Gastrocnemius medialis (tissue), 4 donors: Measurements from ENCODE around the gene NETO2. TPM values are rescaled to one million over a fixed set of nuclear protein-coding genes. Genes with fewer than 3 reads are reported as not detected.
"Not testable (repeated sequence)": the region's sequence is repeated elsewhere in the genome, so short reads cannot be mapped to it uniquely, and the experiment has no call there.

Source experiments
- ATAC-seq, 2 donors: fragments of 150-250 bp; one replicate each; pipeline ENCODE4 v1.9.1; 2016
- DNase-seq, 2 donors: peaks; one replicate each; pipeline ENCODE4 v3.0.0-alpha.2; 2019
- H3K27ac ChIP-seq, 4 donors: fragments of 200-600 bp; sonication (generic); 1 replicate in 1 of 4; 2 replicates in 3 of 4; pipeline ENCODE4 v1.5.1; 2016 to 2018; ENCODE audit warnings: mild to moderate bottlenecking in 2 of 4, moderate library complexity in 1 of 4
- H3K27me3 ChIP-seq, 3 donors: fragments of 200-600 bp; sonication (generic) in 2 of 3; 1 replicate in 1 of 3; 2 replicates in 2 of 3; pipeline versions ENCODE4 v1.5.1 to v1.6.0; 2016 to 2019; ENCODE audit warnings: mild to moderate bottlenecking in 1 of 3, moderate library complexity in 1 of 3
- H3K36me3 ChIP-seq, 2 donors: fragments of 200-600 bp; sonication (generic) in 1 of 2; one replicate each; pipeline ENCODE4 v1.5.1; 2017 to 2018
- H3K4me1 ChIP-seq, 2 donors: fragments of 200-600 bp; sonication (generic) in 1 of 2; one replicate each; pipeline ENCODE4 v1.5.1; 2016 to 2017; ENCODE audit warnings: mild to moderate bottlenecking in 2 of 2
- H3K4me3 ChIP-seq, 4 donors: fragments of 200-600 bp; sonication (generic) in 3 of 4; 1 replicate in 1 of 4; 2 replicates in 3 of 4; pipeline ENCODE4 v1.5.1; 2016 to 2019; ENCODE audit warnings: mild to moderate bottlenecking in 2 of 4
- H3K9me3 ChIP-seq, 3 donors: fragments of 200-600 bp; sonication (generic) in 2 of 3; 1 replicate in 1 of 3; 2 replicates in 2 of 3; pipeline ENCODE4 v1.5.1; 2016 to 2019
- POLR2A ChIP-seq, 2 donors: fragments of 450-650 bp; IDR thresholded peaks; one replicate each; pipeline ENCODE4 v1.6.1; 2017; ENCODE audit warnings: antibody characterized with exemption in 2 of 2, mild to moderate bottlenecking in 2 of 2, moderate library complexity in 2 of 2
- in situ Hi-C, 4 donors: fragments of 200-750 bp; cut with MboI; loops; one replicate each; pipeline versions ENCODE4 v1.15.0 to v1.8.0; 2017; ENCODE audit warnings: low sequenced_read_pairs in 4 of 4
- intact Hi-C: fragments of 100-400 bp; cut with DNase I; formaldehyde crosslinking; loops from one replicate; pipeline ENCODE4 v1.15.1; 2023; ENCODE audit warnings: low total_unique reads
- total RNA-seq, 4 donors: library from RNA; depleted of rRNA; stranded (reverse); fragments of >200 nt; gene quantifications; one replicate each; pipeline versions ENCODE4 v1.1.0 to v1.2.3, GENCODE V29; 2016
- TF ChIP-seq, protein P1 (sequence below), 5 experiments: fragments of 450-650 bp in 3 of 5; fragments of 200-600 bp in 2 of 5; sonication (generic) in 2 of 5; IDR thresholded peaks in 4 of 5; conservative IDR thresholded peaks in 1 of 5; 1 replicate in 4 of 5; 2 replicates in 1 of 5; pipeline ENCODE4 v1.5.1; 2016 to 2019; ENCODE audit warnings: antibody characterized with exemption in 5 of 5, mild to moderate bottlenecking in 3 of 5, moderate library complexity in 3 of 5

Gene NETO2
- total RNA-seq, 4 donors from 2014 or later = 0.31 to 5.9 (median 2.6) TPM

DNA sequence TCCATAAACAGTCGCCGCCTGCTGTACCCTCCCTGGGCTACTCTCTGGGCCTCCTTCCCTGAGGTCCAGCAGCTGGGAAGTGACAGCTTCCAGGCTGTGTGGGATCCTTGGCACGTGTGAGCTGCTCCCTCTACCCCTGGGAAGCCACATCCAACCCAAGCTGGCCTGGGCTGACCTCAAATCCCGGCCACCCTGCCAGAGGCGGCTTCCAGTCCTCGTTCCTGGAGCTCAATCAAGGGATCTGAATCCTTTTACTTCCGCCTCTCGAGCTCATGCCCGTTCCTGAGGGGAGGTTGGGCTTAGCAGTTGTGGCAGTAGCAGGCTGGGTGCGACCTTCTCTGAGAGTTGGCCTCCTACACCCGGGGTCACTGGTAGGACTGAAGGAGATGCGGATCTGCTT is 82.5 kb downstream of the NETO2 start:
- H3K36me3 ChIP-seq = no peaks in the 10 kb centered on the region
- no peak overlapping the region for H3K27ac ChIP-seq
- no peak for DNase-seq
- H3K4me3 ChIP-seq = no peak overlapping the region
- no peak for TF ChIP-seq POLR2A (IDR thresholded peaks at IDR 0.05)
- TF ChIP-seq, protein P1, sequence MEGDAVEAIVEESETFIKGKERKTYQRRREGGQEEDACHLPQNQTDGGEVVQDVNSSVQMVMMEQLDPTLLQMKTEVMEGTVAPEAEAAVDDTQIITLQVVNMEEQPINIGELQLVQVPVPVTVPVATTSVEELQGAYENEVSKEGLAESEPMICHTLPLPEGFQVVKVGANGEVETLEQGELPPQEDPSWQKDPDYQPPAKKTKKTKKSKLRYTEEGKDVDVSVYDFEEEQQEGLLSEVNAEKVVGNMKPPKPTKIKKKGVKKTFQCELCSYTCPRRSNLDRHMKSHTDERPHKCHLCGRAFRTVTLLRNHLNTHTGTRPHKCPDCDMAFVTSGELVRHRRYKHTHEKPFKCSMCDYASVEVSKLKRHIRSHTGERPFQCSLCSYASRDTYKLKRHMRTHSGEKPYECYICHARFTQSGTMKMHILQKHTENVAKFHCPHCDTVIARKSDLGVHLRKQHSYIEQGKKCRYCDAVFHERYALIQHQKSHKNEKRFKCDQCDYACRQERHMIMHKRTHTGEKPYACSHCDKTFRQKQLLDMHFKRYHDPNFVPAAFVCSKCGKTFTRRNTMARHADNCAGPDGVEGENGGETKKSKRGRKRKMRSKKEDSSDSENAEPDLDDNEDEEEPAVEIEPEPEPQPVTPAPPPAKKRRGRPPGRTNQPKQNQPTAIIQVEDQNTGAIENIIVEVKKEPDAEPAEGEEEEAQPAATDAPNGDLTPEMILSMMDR (IDR thresholded peaks at IDR 0.05 in 4 of 5, conservative IDR thresholded peaks at IDR 0.05 in 1 of 5) = no peak
- ATAC-seq = no peak
- in situ Hi-C loops (no loop called here), intact Hi-C loops (no loop called here)
- no peaks in the 10 kb centered on the region for H3K27me3 ChIP-seq
- no peaks in the 10 kb centered on the region for H3K4me1 ChIP-seq
- no peaks in the 10 kb centered on the region for H3K9me3 ChIP-seq

DNA sequence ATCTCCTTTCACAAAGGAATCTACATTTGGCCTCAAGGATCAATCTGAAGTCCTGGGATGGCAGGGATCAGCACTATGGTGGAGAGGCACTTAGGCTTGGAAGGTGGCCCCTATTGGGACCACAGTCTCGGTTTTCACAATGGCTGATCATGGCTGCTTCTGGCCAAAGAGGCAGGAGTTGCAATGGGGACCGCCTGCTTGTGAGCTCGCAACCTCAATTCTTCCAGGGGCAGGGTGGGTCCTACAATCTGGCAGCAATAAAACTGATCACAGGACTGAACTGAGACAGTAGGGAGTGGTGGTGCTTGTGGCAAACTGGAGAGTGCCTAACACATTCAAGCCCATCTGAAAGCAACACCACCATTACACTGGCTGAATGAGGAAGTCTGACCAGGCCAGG is 83.1 kb downstream of the NETO2 start:
- TF ChIP-seq POLR2A (IDR thresholded peaks at IDR 0.05) = no peak
- TF ChIP-seq, protein P1 (IDR thresholded peaks at IDR 0.05 in 4 of 5, conservative IDR thresholded peaks at IDR 0.05 in 1 of 5) = no peak
- in situ Hi-C loops = no loop called here
- Histone ChIP-seq H3K4me1 (no peaks in the 10 kb centered on the region), H3K27me3 (no peaks in the 10 kb centered on the region), H3K4me3 (no peak overlapping the region), H3K27ac (no peak overlapping the region), H3K36me3 (no peaks in the 10 kb centered on the region), H3K9me3 (no peaks in the 10 kb centered on the region)
- DNase-seq = no peak
- no peak for ATAC-seq
- intact Hi-C loops = no loop called here

DNA sequence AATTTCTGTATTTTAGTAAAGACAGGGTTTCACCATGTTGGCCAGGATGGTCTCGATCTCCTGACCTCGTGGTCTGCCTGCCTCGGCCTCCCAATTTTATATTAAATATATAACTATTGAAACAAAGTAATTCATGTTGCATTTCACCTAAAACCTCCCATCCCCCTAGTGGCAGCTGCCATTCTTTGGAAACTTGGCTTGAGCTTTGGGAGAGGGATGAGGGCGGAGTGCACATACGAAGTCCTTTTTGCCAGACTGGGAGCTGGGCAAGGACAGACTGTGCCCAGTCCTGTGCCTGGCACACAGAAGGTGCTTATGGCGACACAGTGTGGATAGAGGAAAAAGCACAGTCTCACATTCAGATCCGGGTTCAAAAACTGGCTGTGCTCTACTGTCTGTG is 83.8 kb downstream of the NETO2 start:
- no peak for ATAC-seq
- H3K4me1 ChIP-seq = no peaks in the 10 kb centered on the region
- no peaks in the 10 kb centered on the region for H3K9me3 ChIP-seq
- no peak for DNase-seq
- in situ Hi-C loops (no loop called here), intact Hi-C loops (no loop called here)
- TF ChIP-seq POLR2A (IDR thresholded peaks at IDR 0.05) = no peak
- TF ChIP-seq, protein P1 (IDR thresholded peaks at IDR 0.05 in 4 of 5, conservative IDR thresholded peaks at IDR 0.05 in 1 of 5) = no peak
- no peak overlapping the region for H3K4me3 ChIP-seq
- H3K36me3 ChIP-seq = no peaks in the 10 kb centered on the region
- no peaks in the 10 kb centered on the region for H3K27me3 ChIP-seq
- H3K27ac ChIP-seq = no peak overlapping the region

DNA sequence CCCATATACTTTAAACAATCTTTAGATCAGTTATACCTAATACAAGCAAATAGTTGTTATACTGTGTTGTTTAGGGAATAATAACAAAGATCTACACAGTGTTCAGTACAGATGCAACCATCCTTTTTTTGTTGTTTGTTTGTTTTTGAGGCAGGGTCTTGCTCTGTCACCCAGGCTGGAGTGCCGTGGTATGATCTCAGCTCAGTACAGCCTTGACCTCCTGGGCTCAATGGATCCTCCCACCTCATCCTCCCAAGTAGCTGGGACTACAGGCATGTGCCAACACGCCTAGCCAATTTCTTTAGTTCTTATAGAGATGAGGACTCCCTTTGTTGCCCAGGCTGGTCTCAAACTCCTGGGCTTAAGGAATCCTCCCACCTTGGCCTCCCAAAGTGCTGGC is 84.6 kb downstream of the NETO2 start:
- H3K9me3 ChIP-seq, H3K36me3 ChIP-seq, H3K4me3 ChIP-seq, ATAC-seq, H3K27me3 ChIP-seq, DNase-seq, H3K4me1 ChIP-seq, in situ Hi-C loops, H3K27ac ChIP-seq, intact Hi-C loops: not testable (repeated sequence)

DNA sequence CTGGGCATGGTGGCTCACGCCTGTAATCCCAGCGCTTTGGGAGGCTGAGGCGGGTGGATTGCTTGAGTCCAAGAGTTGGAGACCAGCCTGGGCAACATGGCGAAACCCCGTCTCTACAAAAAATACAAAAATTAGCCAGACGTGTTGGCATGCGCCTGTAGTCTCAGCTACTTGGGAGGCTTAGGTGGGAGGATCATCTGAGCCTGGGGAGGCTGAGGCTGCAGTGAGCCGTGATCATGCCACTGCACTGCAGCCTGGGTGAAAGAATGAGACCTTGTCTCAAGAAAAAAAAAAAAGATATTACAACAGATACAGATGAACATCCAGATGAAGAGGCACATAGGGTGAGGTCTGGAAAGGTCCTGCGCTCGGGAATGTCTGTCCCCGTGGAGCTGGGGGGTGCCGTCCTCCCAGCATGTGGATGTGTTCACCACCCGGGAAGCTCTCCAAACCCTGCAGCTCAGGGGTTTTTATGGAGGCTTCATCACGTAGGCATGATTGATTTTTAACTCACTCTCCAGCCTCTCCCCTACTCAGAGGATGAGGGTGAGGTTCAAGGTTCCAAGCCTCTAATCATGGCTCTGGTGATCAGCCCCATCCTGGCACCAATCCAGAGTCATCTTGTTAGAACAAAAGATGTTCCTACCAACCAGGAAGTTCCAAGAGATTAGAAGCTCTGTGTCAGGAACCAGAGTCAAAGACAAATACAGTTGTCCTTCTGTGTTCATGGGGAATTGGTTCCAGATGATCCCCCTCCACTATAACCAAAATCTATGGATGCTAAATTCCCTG is 85.3 kb downstream of the NETO2 start:
- no peaks in the 10 kb centered on the region for H3K9me3 ChIP-seq
- in situ Hi-C loops = no loop called here
- H3K27ac ChIP-seq = no peak overlapping the region
- intact Hi-C loops = no loop called here
- H3K36me3 ChIP-seq = no peaks in the 10 kb centered on the region
- no peaks in the 10 kb centered on the region for H3K4me1 ChIP-seq
- no peak overlapping the region for H3K4me3 ChIP-seq
- TF ChIP-seq POLR2A (IDR thresholded peaks at IDR 0.05) = no peak
- TF ChIP-seq, protein P1 (IDR thresholded peaks at IDR 0.05 in 4 of 5, conservative IDR thresholded peaks at IDR 0.05 in 1 of 5) = no peak
- no peaks in the 10 kb centered on the region for H3K27me3 ChIP-seq
- ATAC-seq = no peak
- no peak for DNase-seq
